Endometrial microvascular endothelial cells (primary cell): ENCODE data around the gene LRMDA. TPM values are rescaled to one million over a fixed set of nuclear protein-coding genes. Genes with fewer than 3 reads are reported as not detected.

Source experiments
- in situ Hi-C: cut with HindIII; loops from 2 replicates; pipeline ENCODE4 v1.10.0; 2017; ENCODE audit warnings: low sequenced_read_pairs, low pct_unique_long_range_greater_than_20kb; ENCODE audit errors: inconsistent ontology term
- total RNA-seq: library from RNA; depleted of rRNA; stranded (reverse); fragments of >200 nt; gene quantifications from one replicate; pipeline ENCODE4 v1.2.3, GENCODE V29; 2015; ENCODE audit errors: inconsistent ontology term

The LRMDA gene
- total RNA-seq, 1 donor from 2014 or later, result 1.2 TPM

GRCh38 chr10:75694790-75695189, 263.4 kb downstream of the LRMDA start:
- in situ Hi-C loops, result no loop called here

- in situ Hi-C loops, result no loop called here
These were observed 264.6 kb downstream of the LRMDA start for GRCh38 chr10:75695994-75696393.

- in situ Hi-C loops, result no loop called here
These were observed 265.1 kb downstream of the LRMDA start for GRCh38 chr10:75696536-75696935.

- in situ Hi-C loops, result no loop called here
These were observed 271.9 kb downstream of the LRMDA start for GRCh38 chr10:75703191-75703854.

GRCh38 chr10:75705426-75705825, 274.0 kb downstream of the LRMDA start:
- in situ Hi-C loops, result no loop called here

- in situ Hi-C loops, result no loop called here
These were observed 275.8 kb downstream of the LRMDA start for GRCh38 chr10:75707080-75707840.

GRCh38 chr10:75708060-75708459, 276.6 kb downstream of the LRMDA start:
- in situ Hi-C loops, result no loop called here

GRCh38 chr10:75709245-75709644, 277.8 kb downstream of the LRMDA start:
- in situ Hi-C loops, result no loop called here

GRCh38 chr10:75709811-75710210, 278.4 kb downstream of the LRMDA start:
- in situ Hi-C loops, result no loop called here

GRCh38 chr10:75712242-75712880, 280.9 kb downstream of the LRMDA start:
- in situ Hi-C loops, result no loop called here

- in situ Hi-C loops, result no loop called here
These were observed 285.1 kb downstream of the LRMDA start for GRCh38 chr10:75716506-75716905.

GRCh38 chr10:75717126-75717916, 285.9 kb downstream of the LRMDA start:
- in situ Hi-C loops, result no loop called here

GRCh38 chr10:75718991-75719390, 287.6 kb downstream of the LRMDA start:
- in situ Hi-C loops, result no loop called here

- in situ Hi-C loops, result no loop called here
These were observed 288.7 kb downstream of the LRMDA start for GRCh38 chr10:75720157-75720556.

- in situ Hi-C loops, result no loop called here
These were observed 290.6 kb downstream of the LRMDA start for GRCh38 chr10:75722020-75722419.

GRCh38 chr10:75722609-75723008, 291.2 kb downstream of the LRMDA start:
- in situ Hi-C loops, result no loop called here

- in situ Hi-C loops, result no loop called here
These were observed 292.0 kb downstream of the LRMDA start for GRCh38 chr10:75723319-75723980.

- in situ Hi-C loops, result no loop called here
These were observed 292.6 kb downstream of the LRMDA start for GRCh38 chr10:75724047-75724446.
